ENCODE measurements around the gene SEMA5A.

GRCh38 chr5:9226016-9226536 is 319.8 kb downstream of the SEMA5A start:
- TF ChIP-seq CTCF (IDR thresholded peaks at IDR 0.05; ENCODE audit: low read length) (no peak), EZH2 (optimal IDR thresholded peaks at IDR 0.05; ENCODE audit: low read depth, low read length) (no peak), EZH2phosphoT487 (IDR thresholded peaks at IDR 0.05; ENCODE audit: low read length) (no peak)

All from MM.1S (cell line).